ENCODE results near the gene DGKH.

GRCh38 chr13:42048342-42048683, at the start of gene DGKH:
- TF ChIP-seq, protein P1, sequence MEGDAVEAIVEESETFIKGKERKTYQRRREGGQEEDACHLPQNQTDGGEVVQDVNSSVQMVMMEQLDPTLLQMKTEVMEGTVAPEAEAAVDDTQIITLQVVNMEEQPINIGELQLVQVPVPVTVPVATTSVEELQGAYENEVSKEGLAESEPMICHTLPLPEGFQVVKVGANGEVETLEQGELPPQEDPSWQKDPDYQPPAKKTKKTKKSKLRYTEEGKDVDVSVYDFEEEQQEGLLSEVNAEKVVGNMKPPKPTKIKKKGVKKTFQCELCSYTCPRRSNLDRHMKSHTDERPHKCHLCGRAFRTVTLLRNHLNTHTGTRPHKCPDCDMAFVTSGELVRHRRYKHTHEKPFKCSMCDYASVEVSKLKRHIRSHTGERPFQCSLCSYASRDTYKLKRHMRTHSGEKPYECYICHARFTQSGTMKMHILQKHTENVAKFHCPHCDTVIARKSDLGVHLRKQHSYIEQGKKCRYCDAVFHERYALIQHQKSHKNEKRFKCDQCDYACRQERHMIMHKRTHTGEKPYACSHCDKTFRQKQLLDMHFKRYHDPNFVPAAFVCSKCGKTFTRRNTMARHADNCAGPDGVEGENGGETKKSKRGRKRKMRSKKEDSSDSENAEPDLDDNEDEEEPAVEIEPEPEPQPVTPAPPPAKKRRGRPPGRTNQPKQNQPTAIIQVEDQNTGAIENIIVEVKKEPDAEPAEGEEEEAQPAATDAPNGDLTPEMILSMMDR (IDR thresholded peaks at IDR 0.05): no peak
- no peak for TF ChIP-seq POLR2A (IDR thresholded peaks at IDR 0.05)

All from prostate gland (tissue), 2 donors.